ENCODE results near the gene SPDYE3. TPM values are rescaled to one million over a fixed set of nuclear protein-coding genes. Genes with fewer than 3 reads are reported as not detected.
"Not testable (repeated sequence)": the region's sequence is repeated elsewhere in the genome, so short reads cannot be mapped to it uniquely, and the experiment has no call there.

The SPDYE3 gene
- total RNA-seq, 1 experiment from 2014 or later = not detected

DNA sequence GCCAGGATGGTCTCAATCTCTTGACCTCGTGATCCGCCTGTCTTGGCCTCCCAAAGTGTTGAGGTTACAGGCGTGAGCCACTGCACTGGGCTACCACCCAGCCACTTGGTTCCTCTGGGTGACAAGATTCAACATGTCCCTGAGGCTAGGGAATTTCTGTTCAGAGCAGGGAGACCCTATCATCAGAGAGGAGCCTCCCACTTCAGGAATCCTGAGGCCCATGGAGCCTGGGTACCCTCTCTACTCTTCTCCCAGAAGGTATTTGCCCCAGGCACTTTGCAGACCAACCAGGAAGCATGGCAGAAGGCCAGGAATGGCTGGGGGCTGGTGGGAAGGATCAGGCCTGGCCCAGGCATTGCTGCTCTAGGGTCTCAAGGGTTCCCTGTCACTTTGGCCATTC, 19.2 kb upstream of the SPDYE3 start:
- CTCF ChIA-PET; DNase-seq (ENCODE audit: low read depth, low spot score): not testable (repeated sequence)

DNA sequence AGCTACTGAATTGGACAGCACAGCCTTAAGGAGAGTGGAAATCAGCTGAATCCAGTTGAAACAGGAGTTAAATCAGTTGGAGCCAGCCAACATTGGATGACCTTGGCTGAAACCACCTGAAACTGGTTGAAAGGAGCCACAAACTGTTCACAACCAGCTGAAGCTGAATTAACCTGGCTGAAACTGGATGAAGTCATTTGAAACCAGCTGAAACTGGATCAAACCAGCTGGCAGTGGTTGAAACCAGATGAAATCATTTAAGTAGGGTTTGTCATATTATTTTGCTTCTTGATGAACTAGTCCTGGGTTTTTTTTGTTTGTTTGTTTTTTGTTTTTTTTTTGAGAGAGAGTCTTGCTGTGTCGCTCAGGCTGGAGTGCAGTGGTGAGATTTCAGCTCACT, 15.3 kb upstream of the SPDYE3 start:
- in situ Hi-C loops (cut with HindIII; ENCODE audit: low pct_unique_long_range_greater_than_20kb, low sequenced_read_pairs); H3K9me3 ChIP-seq (ENCODE audit: control insufficient read depth, insufficient read depth, low read depth, low read length); H3K27me3 ChIP-seq (ENCODE audit: control insufficient read depth, insufficient read depth, low read length); H3K36me3 ChIP-seq (ENCODE audit: control insufficient read depth, insufficient read depth, low read length); DNase-seq (ENCODE audit: low read depth, low spot score); H3K4me1 ChIP-seq (ENCODE audit: control insufficient read depth, insufficient read depth, low read length); intact Hi-C loops (cut with micrococcal nuclease; ENCODE audit: unreplicated experiment); ATAC-seq; CTCF ChIA-PET; H3K4me3 ChIP-seq (ENCODE audit: low read depth in 2 of 2, low read length in 2 of 2); POLR2A ChIA-PET; H3K27ac ChIP-seq (ENCODE audit: low read length): not testable (repeated sequence)
- TSS peak; percentile 44 for BruUV-seq (replicated peaks)

More for the DNA sequence above, 19.2 kb upstream of the SPDYE3 start:
- intact Hi-C loops (cut with micrococcal nuclease; ENCODE audit: unreplicated experiment); H3K4me1 ChIP-seq (ENCODE audit: control insufficient read depth, insufficient read depth, low read length); H3K27ac ChIP-seq (ENCODE audit: low read length); H3K9me3 ChIP-seq (ENCODE audit: control insufficient read depth, insufficient read depth, low read depth, low read length); H3K36me3 ChIP-seq (ENCODE audit: control insufficient read depth, insufficient read depth, low read length); in situ Hi-C loops (cut with HindIII; ENCODE audit: low pct_unique_long_range_greater_than_20kb, low sequenced_read_pairs); H3K27me3 ChIP-seq (ENCODE audit: control insufficient read depth, insufficient read depth, low read length); BruUV-seq (replicated peaks); ATAC-seq; POLR2A ChIA-PET; H3K4me3 ChIP-seq (ENCODE audit: low read depth in 2 of 2, low read length in 2 of 2): not testable (repeated sequence)

- H3K9me3 ChIP-seq (ENCODE audit: control insufficient read depth, insufficient read depth, low read depth, low read length); H3K36me3 ChIP-seq (ENCODE audit: control insufficient read depth, insufficient read depth, low read length); CTCF ChIA-PET; POLR2A ChIA-PET; H3K27me3 ChIP-seq (ENCODE audit: control insufficient read depth, insufficient read depth, low read length); intact Hi-C loops (cut with micrococcal nuclease; ENCODE audit: unreplicated experiment); H3K27ac ChIP-seq (ENCODE audit: low read length); H3K4me3 ChIP-seq (ENCODE audit: low read depth in 2 of 2, low read length in 2 of 2); DNase-seq (ENCODE audit: low read depth, low spot score); H3K4me1 ChIP-seq (ENCODE audit: control insufficient read depth, insufficient read depth, low read length); BruUV-seq (replicated peaks); ATAC-seq; in situ Hi-C loops (cut with HindIII; ENCODE audit: low pct_unique_long_range_greater_than_20kb, low sequenced_read_pairs): not testable (repeated sequence)
Measured at GRCh38 chr7:100295269-100295668, 12.2 kb upstream of the SPDYE3 start.

GRCh38 chr7:100297852-100298631, 9.5 kb upstream of the SPDYE3 start:
- H3K36me3 ChIP-seq (ENCODE audit: control insufficient read depth, insufficient read depth, low read length); CTCF ChIA-PET; H3K9me3 ChIP-seq (ENCODE audit: control insufficient read depth, insufficient read depth, low read depth, low read length); H3K27me3 ChIP-seq (ENCODE audit: control insufficient read depth, insufficient read depth, low read length); H3K4me3 ChIP-seq (ENCODE audit: low read depth in 2 of 2, low read length in 2 of 2); intact Hi-C loops (cut with micrococcal nuclease; ENCODE audit: unreplicated experiment); H3K4me1 ChIP-seq (ENCODE audit: control insufficient read depth, insufficient read depth, low read length); DNase-seq (ENCODE audit: low read depth, low spot score); BruUV-seq (replicated peaks); in situ Hi-C loops (cut with HindIII; ENCODE audit: low pct_unique_long_range_greater_than_20kb, low sequenced_read_pairs); POLR2A ChIA-PET; H3K27ac ChIP-seq (ENCODE audit: low read length): not testable (repeated sequence)
- ATAC-seq = peak; percentile 41; the same call in 1 of the 2 replicates

GRCh38 chr7:100298632-100298895, 8.9 kb upstream of the SPDYE3 start:
- ATAC-seq; H3K4me3 ChIP-seq (ENCODE audit: low read depth in 2 of 2, low read length in 2 of 2); H3K4me1 ChIP-seq (ENCODE audit: control insufficient read depth, insufficient read depth, low read length); H3K27ac ChIP-seq (ENCODE audit: low read length); H3K36me3 ChIP-seq (ENCODE audit: control insufficient read depth, insufficient read depth, low read length); H3K9me3 ChIP-seq (ENCODE audit: control insufficient read depth, insufficient read depth, low read depth, low read length); H3K27me3 ChIP-seq (ENCODE audit: control insufficient read depth, insufficient read depth, low read length); POLR2A ChIA-PET; intact Hi-C loops (cut with micrococcal nuclease; ENCODE audit: unreplicated experiment); CTCF ChIA-PET; DNase-seq (ENCODE audit: low read depth, low spot score); in situ Hi-C loops (cut with HindIII; ENCODE audit: low pct_unique_long_range_greater_than_20kb, low sequenced_read_pairs): not testable (repeated sequence)
- BruUV-seq (replicated peaks) = TSS peak; percentile 79

- not testable (repeated sequence) for H3K4me1 ChIP-seq (ENCODE audit: control insufficient read depth, insufficient read depth, low read length); H3K27ac ChIP-seq (ENCODE audit: low read length)
Measured at GRCh38 chr7:100304526-100304925, 3.0 kb upstream of the SPDYE3 start.

GRCh38 chr7:100318329-100318728, 10.8 kb downstream of the SPDYE3 start:
- BruUV-seq (replicated peaks); H3K36me3 ChIP-seq (ENCODE audit: control insufficient read depth, insufficient read depth, low read length); H3K4me3 ChIP-seq (ENCODE audit: low read depth in 2 of 2, low read length in 2 of 2); intact Hi-C loops (cut with micrococcal nuclease; ENCODE audit: unreplicated experiment); DNase-seq (ENCODE audit: low read depth, low spot score); in situ Hi-C loops (cut with HindIII; ENCODE audit: low pct_unique_long_range_greater_than_20kb, low sequenced_read_pairs); H3K27me3 ChIP-seq (ENCODE audit: control insufficient read depth, insufficient read depth, low read length); POLR2A ChIA-PET; H3K4me1 ChIP-seq (ENCODE audit: control insufficient read depth, insufficient read depth, low read length); ATAC-seq; H3K9me3 ChIP-seq (ENCODE audit: control insufficient read depth, insufficient read depth, low read depth, low read length); CTCF ChIA-PET; H3K27ac ChIP-seq (ENCODE audit: low read length): not testable (repeated sequence)

More at GRCh38 chr7:100304526-100304925, 3.0 kb upstream of the SPDYE3 start:
- H3K4me3 ChIP-seq (ENCODE audit: low read depth in 2 of 2, low read length in 2 of 2); intact Hi-C loops (cut with micrococcal nuclease; ENCODE audit: unreplicated experiment); in situ Hi-C loops (cut with HindIII; ENCODE audit: low pct_unique_long_range_greater_than_20kb, low sequenced_read_pairs); H3K36me3 ChIP-seq (ENCODE audit: control insufficient read depth, insufficient read depth, low read length); H3K9me3 ChIP-seq (ENCODE audit: control insufficient read depth, insufficient read depth, low read depth, low read length); ATAC-seq; DNase-seq (ENCODE audit: low read depth, low spot score); POLR2A ChIA-PET; H3K27me3 ChIP-seq (ENCODE audit: control insufficient read depth, insufficient read depth, low read length); CTCF ChIA-PET: not testable (repeated sequence)
- BruUV-seq (replicated peaks) = TSS peak; percentile 38

GRCh38 chr7:100321648-100322047, 14.1 kb downstream of the SPDYE3 start:
- BruUV-seq (replicated peaks); in situ Hi-C loops (cut with HindIII; ENCODE audit: low pct_unique_long_range_greater_than_20kb, low sequenced_read_pairs): not testable (repeated sequence)

More at GRCh38 chr7:100321648-100322047, 14.1 kb downstream of the SPDYE3 start:
- H3K9me3 ChIP-seq (ENCODE audit: control insufficient read depth, insufficient read depth, low read depth, low read length); H3K27ac ChIP-seq (ENCODE audit: low read length); DNase-seq (ENCODE audit: low read depth, low spot score); H3K4me1 ChIP-seq (ENCODE audit: control insufficient read depth, insufficient read depth, low read length); H3K36me3 ChIP-seq (ENCODE audit: control insufficient read depth, insufficient read depth, low read length); ATAC-seq; H3K27me3 ChIP-seq (ENCODE audit: control insufficient read depth, insufficient read depth, low read length); intact Hi-C loops (cut with micrococcal nuclease; ENCODE audit: unreplicated experiment); H3K4me3 ChIP-seq (ENCODE audit: low read depth in 2 of 2, low read length in 2 of 2); CTCF ChIA-PET: not testable (repeated sequence)
- POLR2A ChIA-PET = interaction anchor here (0.6 kb wide), 1 partner anchor 239 kb away, joined by 4 read pairs; no protein-coding TSS in a partner anchor
